ENCODE data around the gene CHRND. TPM values are rescaled to one million over a fixed set of nuclear protein-coding genes. Genes with fewer than 3 reads are reported as not detected.

CHRND gene
- total RNA-seq, 2 donors from 2014 or later = not detected

- H3K36me3 ChIP-seq = no peaks in the 10 kb centered on the region
- no peak for DNase-seq
- no peak overlapping the region for H3K4me3 ChIP-seq
- H3K9ac ChIP-seq (ENCODE audit: low read depth in 2 of 2, low read length in 2 of 2) = no peak overlapping the region
- H3K4me1 ChIP-seq = no peaks in the 10 kb centered on the region
- no peak overlapping the region for H3K27ac ChIP-seq
- no peaks in the 10 kb centered on the region for H3K9me3 ChIP-seq
- TF ChIP-seq CTCF (IDR thresholded peaks at IDR 0.05) = no peak
- intact Hi-C loops (cut with DNase I) = no loop called here
- no peaks in the 10 kb centered on the region for H3K27me3 ChIP-seq
Measured at GRCh38 chr2:232541195-232541960, 15.4 kb downstream of the CHRND start.

GRCh38 chr2:232541961-232542714 lies 16.2 kb downstream of the CHRND start:
- Histone ChIP-seq H3K36me3 (no peaks in the 10 kb centered on the region), H3K27me3 (no peaks in the 10 kb centered on the region), H3K9ac (ENCODE audit: low read depth in 2 of 2, low read length in 2 of 2) (no peak overlapping the region), H3K4me3 (no peak overlapping the region), H3K27ac (no peak overlapping the region), H3K4me1 (no peaks in the 10 kb centered on the region), H3K9me3 (no peaks in the 10 kb centered on the region)
- TF ChIP-seq CTCF (IDR thresholded peaks at IDR 0.05) = no peak
- no peak for DNase-seq
- intact Hi-C loops (cut with DNase I) = no loop called here

- intact Hi-C loops (cut with DNase I) = no loop called here
- Histone ChIP-seq H3K9ac (ENCODE audit: low read depth in 2 of 2, low read length in 2 of 2) (no peak overlapping the region), H3K27ac (no peak overlapping the region), H3K4me1 (peaks cover 3% of the 10 kb centered on the region), H3K27me3 (no peaks in the 10 kb centered on the region), H3K9me3 (no peaks in the 10 kb centered on the region), H3K4me3 (no peak overlapping the region), H3K36me3 (no peaks in the 10 kb centered on the region)
- no peak for DNase-seq
- no peak for TF ChIP-seq CTCF (IDR thresholded peaks at IDR 0.05)
Measured at GRCh38 chr2:232542715-232543467, 16.9 kb downstream of the CHRND start.

- no peaks in the 10 kb centered on the region for H3K36me3 ChIP-seq
- H3K9me3 ChIP-seq = no peaks in the 10 kb centered on the region
- H3K27me3 ChIP-seq = no peaks in the 10 kb centered on the region
- peaks cover 3% of the 10 kb centered on the region for H3K4me1 ChIP-seq
- H3K27ac ChIP-seq = no peak overlapping the region
- no peak overlapping the region for H3K4me3 ChIP-seq
- intact Hi-C loops (cut with DNase I) = no loop called here
- TF ChIP-seq CTCF (IDR thresholded peaks at IDR 0.05) = no peak
- no peak overlapping the region for H3K9ac ChIP-seq (ENCODE audit: low read depth in 2 of 2, low read length in 2 of 2)
- no peak for DNase-seq
Measured at GRCh38 chr2:232543491-232543890, 17.5 kb downstream of the CHRND start.

GRCh38 chr2:232543928-232544631 lies 18.1 kb downstream of the CHRND start:
- Histone ChIP-seq H3K4me1 (peaks cover 3% of the 10 kb centered on the region), H3K27me3 (no peaks in the 10 kb centered on the region), H3K9ac (ENCODE audit: low read depth in 2 of 2, low read length in 2 of 2) (no peak overlapping the region), H3K27ac (no peak overlapping the region), H3K36me3 (no peaks in the 10 kb centered on the region), H3K9me3 (no peaks in the 10 kb centered on the region), H3K4me3 (no peak overlapping the region)
- intact Hi-C loops (cut with DNase I) = no loop called here
- TF ChIP-seq CTCF (IDR thresholded peaks at IDR 0.05) = no peak
- DNase-seq = no peak

Data from colonic mucosa (tissue), 4 donors.